Mucosa of rectum (tissue), 2 donors: ENCODE results near the gene HRK.

Source experiments
- H3K27ac ChIP-seq, 2 donors: one replicate each; pipeline ENCODE4 v1.7.0; 2013; ENCODE audit warnings: inconsistent platforms in 2 of 2, low read depth in 2 of 2, low read length in 2 of 2
- H3K27me3 ChIP-seq, 2 donors: one replicate each; pipeline ENCODE4 v1.7.0; 2013; ENCODE audit warnings: low read length in 2 of 2; ENCODE audit not compliant: control insufficient read depth in 2 of 2, insufficient read depth in 2 of 2
- H3K36me3 ChIP-seq, 2 donors: one replicate each; pipeline ENCODE4 v1.7.0; 2013; ENCODE audit warnings: low read length in 2 of 2; ENCODE audit not compliant: control insufficient read depth in 2 of 2, insufficient read depth in 2 of 2
- H3K4me1 ChIP-seq, 2 donors: one replicate each; pipeline ENCODE4 v1.7.0; 2013; ENCODE audit warnings: low read length in 2 of 2, mild to moderate bottlenecking in 1 of 2; ENCODE audit not compliant: control insufficient read depth in 2 of 2, insufficient read depth in 2 of 2
- H3K4me3 ChIP-seq, 2 donors: one replicate each; pipeline ENCODE4 v1.7.0; 2013; ENCODE audit warnings: low read length in 2 of 2
- H3K9ac ChIP-seq, 2 donors: one replicate each; pipeline ENCODE4 v1.7.0; 2013; ENCODE audit warnings: low read length in 2 of 2, low read depth in 1 of 2, mild to moderate bottlenecking in 1 of 2
- H3K9me3 ChIP-seq, 2 donors: one replicate each; pipeline ENCODE4 v1.7.0; 2013; ENCODE audit warnings: low read length in 2 of 2; ENCODE audit not compliant: control insufficient read depth in 2 of 2
- donor health status: healthy.
- donor health status: Normal muscosa, but diverticular disease.

Gene HRK

GRCh38 chr12:116881325-116881876 lies at the start of gene HRK:
Gene HRK, minus strand, starts transcription at chr12:116881441. Its CDS starts 134 bp downstream, at chr12:116881307.
- H3K4me3 ChIP-seq = peak within 1 kb of the TSS; percentile 30 to 51
- no peaks in the 10 kb centered on the region for H3K36me3 ChIP-seq
- peaks cover 24 to 42% of the 10 kb centered on the region in 2 donors for H3K27me3 ChIP-seq
- no peaks in the 10 kb centered on the region for H3K9me3 ChIP-seq
- H3K4me1 ChIP-seq = peaks cover 18 to 28% of the 10 kb centered on the region in 2 donors
- H3K27ac ChIP-seq = no peak within 1 kb of the TSS
- peak within 1 kb of the TSS; percentile 12 to 24 for H3K9ac ChIP-seq

- no peaks in the 10 kb centered on the region for H3K27me3 ChIP-seq
- no peak overlapping the region for H3K9ac ChIP-seq
- no peak overlapping the region for H3K27ac ChIP-seq
- no peaks in the 10 kb centered on the region for H3K9me3 ChIP-seq
- no peaks in the 10 kb centered on the region for H3K4me1 ChIP-seq
- peaks cover 10 to 14% of the 10 kb centered on the region in 2 donors for H3K36me3 ChIP-seq
- H3K4me3 ChIP-seq = no peak overlapping the region
These were observed 48.6 kb upstream of the HRK start for GRCh38 chr12:116929885-116930284.

GRCh38 chr12:116928504-116928903 lies 47.3 kb upstream of the HRK start:
- no peaks in the 10 kb centered on the region for H3K9me3 ChIP-seq
- peaks cover 10 to 12% of the 10 kb centered on the region in 2 donors for H3K36me3 ChIP-seq
- H3K4me1 ChIP-seq = no peaks in the 10 kb centered on the region
- no peak overlapping the region for H3K4me3 ChIP-seq
- no peak overlapping the region for H3K9ac ChIP-seq
- H3K27ac ChIP-seq = no peak overlapping the region
- no peaks in the 10 kb centered on the region for H3K27me3 ChIP-seq

- H3K36me3 ChIP-seq = peaks cover 10 to 12% of the 10 kb centered on the region in 2 donors
- no peak overlapping the region for H3K27ac ChIP-seq
- H3K9ac ChIP-seq = no peak overlapping the region
- H3K4me1 ChIP-seq = no peaks in the 10 kb centered on the region
- H3K9me3 ChIP-seq = no peaks in the 10 kb centered on the region
- H3K27me3 ChIP-seq = no peaks in the 10 kb centered on the region
- no peak overlapping the region for H3K4me3 ChIP-seq
These were observed 46.2 kb upstream of the HRK start for GRCh38 chr12:116927244-116927940.

GRCh38 chr12:116926283-116927243 lies 45.3 kb upstream of the HRK start:
- no peaks in the 10 kb centered on the region for H3K27me3 ChIP-seq
- no peak overlapping the region for H3K4me3 ChIP-seq
- H3K27ac ChIP-seq = no peak overlapping the region
- no peak overlapping the region for H3K9ac ChIP-seq
- peaks cover 10 to 12% of the 10 kb centered on the region in 2 donors for H3K36me3 ChIP-seq
- no peaks in the 10 kb centered on the region for H3K9me3 ChIP-seq
- no peaks in the 10 kb centered on the region for H3K4me1 ChIP-seq

- H3K27ac ChIP-seq = no peak overlapping the region
- no peaks in the 10 kb centered on the region for H3K9me3 ChIP-seq
- peaks cover 0 to 6% of the 10 kb centered on the region in 2 donors for H3K4me1 ChIP-seq
- no peak overlapping the region for H3K4me3 ChIP-seq
- H3K36me3 ChIP-seq = peaks cover 6 to 9% of the 10 kb centered on the region in 2 donors
- H3K9ac ChIP-seq = no peak overlapping the region
- H3K27me3 ChIP-seq = no peaks in the 10 kb centered on the region
These were observed 43.6 kb upstream of the HRK start for GRCh38 chr12:116924558-116925453.

GRCh38 chr12:116922194-116922897 lies 41.1 kb upstream of the HRK start:
- peaks cover 0 to 14% of the 10 kb centered on the region in 2 donors for H3K4me1 ChIP-seq
- H3K27ac ChIP-seq = no peak overlapping the region
- no peaks in the 10 kb centered on the region for H3K36me3 ChIP-seq
- no peaks in the 10 kb centered on the region for H3K9me3 ChIP-seq
- no peak overlapping the region for H3K4me3 ChIP-seq
- no peaks in the 10 kb centered on the region for H3K27me3 ChIP-seq
- H3K9ac ChIP-seq = no peak overlapping the region

GRCh38 chr12:116920939-116921338 lies 39.7 kb upstream of the HRK start:
- H3K27me3 ChIP-seq = no peaks in the 10 kb centered on the region
- no peak overlapping the region for H3K4me3 ChIP-seq
- H3K36me3 ChIP-seq = no peaks in the 10 kb centered on the region
- H3K9ac ChIP-seq = no peak overlapping the region
- no peaks in the 10 kb centered on the region for H3K9me3 ChIP-seq
- H3K4me1 ChIP-seq = peaks cover 0 to 19% of the 10 kb centered on the region in 2 donors
- no peak overlapping the region for H3K27ac ChIP-seq
